ENCODE data around the gene RFX6.

RFX6 gene

DNA sequence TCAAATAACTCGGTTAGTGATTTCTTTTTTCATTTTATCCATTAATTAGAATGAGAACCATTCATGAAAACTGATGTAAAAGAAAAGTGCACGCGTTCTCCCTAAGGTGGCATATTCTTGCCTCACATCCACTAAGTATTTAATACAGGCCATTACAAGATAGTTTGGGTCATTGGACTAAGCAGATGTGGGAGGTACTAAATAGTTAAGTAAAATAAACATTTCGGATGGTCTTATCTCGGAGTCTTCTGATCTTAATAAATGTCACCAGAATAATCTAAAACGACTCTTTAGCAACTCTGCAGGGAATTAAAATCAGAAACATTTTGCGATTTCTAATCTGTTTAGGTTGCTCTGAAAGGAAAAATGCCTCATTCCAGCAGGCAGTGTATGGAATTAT lies 78.7 kb downstream of the RFX6 start:
- H4K20me1 ChIP-seq (ENCODE audit: insufficient read depth) = no peaks in the 10 kb centered on the region
- no peak overlapping the region for H3K4me3 ChIP-seq (IDR thresholded peaks at IDR 0.05; ENCODE audit: insufficient read depth, low read depth, low read length)
- H3K27ac ChIP-seq = no peak overlapping the region
- H3K79me2 ChIP-seq (ENCODE audit: insufficient read depth, low read depth) = no peaks in the 10 kb centered on the region
- no peaks in the 10 kb centered on the region; the same call in 1 of the 2 replicates for H3K27me3 ChIP-seq (ENCODE audit: insufficient read depth, low read depth)
- H3K4me2 ChIP-seq = no peak overlapping the region
- H2AFZ ChIP-seq (ENCODE audit: low read depth) = no peak overlapping the region
- no peaks in the 10 kb centered on the region for H3K36me3 ChIP-seq (ENCODE audit: insufficient read depth)
- TF ChIP-seq, protein P1, sequence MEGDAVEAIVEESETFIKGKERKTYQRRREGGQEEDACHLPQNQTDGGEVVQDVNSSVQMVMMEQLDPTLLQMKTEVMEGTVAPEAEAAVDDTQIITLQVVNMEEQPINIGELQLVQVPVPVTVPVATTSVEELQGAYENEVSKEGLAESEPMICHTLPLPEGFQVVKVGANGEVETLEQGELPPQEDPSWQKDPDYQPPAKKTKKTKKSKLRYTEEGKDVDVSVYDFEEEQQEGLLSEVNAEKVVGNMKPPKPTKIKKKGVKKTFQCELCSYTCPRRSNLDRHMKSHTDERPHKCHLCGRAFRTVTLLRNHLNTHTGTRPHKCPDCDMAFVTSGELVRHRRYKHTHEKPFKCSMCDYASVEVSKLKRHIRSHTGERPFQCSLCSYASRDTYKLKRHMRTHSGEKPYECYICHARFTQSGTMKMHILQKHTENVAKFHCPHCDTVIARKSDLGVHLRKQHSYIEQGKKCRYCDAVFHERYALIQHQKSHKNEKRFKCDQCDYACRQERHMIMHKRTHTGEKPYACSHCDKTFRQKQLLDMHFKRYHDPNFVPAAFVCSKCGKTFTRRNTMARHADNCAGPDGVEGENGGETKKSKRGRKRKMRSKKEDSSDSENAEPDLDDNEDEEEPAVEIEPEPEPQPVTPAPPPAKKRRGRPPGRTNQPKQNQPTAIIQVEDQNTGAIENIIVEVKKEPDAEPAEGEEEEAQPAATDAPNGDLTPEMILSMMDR (conservative IDR thresholded peaks at IDR 0.05; ENCODE audit: low read depth, low read length) = no peak
- no peak overlapping the region for H3K9ac ChIP-seq
- H3K4me1 ChIP-seq (ENCODE audit: low read depth, poor library complexity, severe bottlenecking) = no peaks in the 10 kb centered on the region

DNA sequence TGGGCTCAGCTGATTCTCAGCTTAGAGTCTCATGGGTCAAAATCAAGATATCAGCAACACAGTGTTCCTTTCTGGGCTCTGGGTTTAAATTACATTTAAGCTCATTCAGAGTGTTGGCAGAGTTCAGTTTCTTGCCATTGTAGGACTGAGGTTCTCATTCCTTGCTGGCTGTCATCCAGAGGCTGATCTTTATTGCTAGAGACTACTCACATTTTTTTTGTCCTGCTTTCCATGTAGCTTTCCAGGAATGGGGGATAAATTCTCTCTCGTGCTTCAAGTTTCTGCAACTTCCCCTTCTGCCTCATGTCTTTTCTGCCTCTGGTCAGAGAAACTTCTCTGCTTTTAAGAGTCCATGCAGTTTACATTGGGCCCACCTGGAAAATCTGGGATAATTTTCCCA lies 86.9 kb downstream of the RFX6 start:
- Histone ChIP-seq H3K27ac (no peak overlapping the region), H2AFZ (ENCODE audit: low read depth) (no peak overlapping the region), H3K36me3 (ENCODE audit: insufficient read depth) (no peaks in the 10 kb centered on the region), H3K4me3 (IDR thresholded peaks at IDR 0.05; ENCODE audit: insufficient read depth, low read depth, low read length) (no peak overlapping the region), H3K9ac (no peak overlapping the region), H3K4me1 (ENCODE audit: low read depth, poor library complexity, severe bottlenecking) (no peaks in the 10 kb centered on the region), H3K27me3 (ENCODE audit: insufficient read depth, low read depth) (no peaks in the 10 kb centered on the region), H3K79me2 (ENCODE audit: insufficient read depth, low read depth) (no peaks in the 10 kb centered on the region), H3K4me2 (no peak overlapping the region), H4K20me1 (ENCODE audit: insufficient read depth) (no peaks in the 10 kb centered on the region)
- TF ChIP-seq, protein P1 (conservative IDR thresholded peaks at IDR 0.05; ENCODE audit: low read depth, low read length) = no peak

DNA sequence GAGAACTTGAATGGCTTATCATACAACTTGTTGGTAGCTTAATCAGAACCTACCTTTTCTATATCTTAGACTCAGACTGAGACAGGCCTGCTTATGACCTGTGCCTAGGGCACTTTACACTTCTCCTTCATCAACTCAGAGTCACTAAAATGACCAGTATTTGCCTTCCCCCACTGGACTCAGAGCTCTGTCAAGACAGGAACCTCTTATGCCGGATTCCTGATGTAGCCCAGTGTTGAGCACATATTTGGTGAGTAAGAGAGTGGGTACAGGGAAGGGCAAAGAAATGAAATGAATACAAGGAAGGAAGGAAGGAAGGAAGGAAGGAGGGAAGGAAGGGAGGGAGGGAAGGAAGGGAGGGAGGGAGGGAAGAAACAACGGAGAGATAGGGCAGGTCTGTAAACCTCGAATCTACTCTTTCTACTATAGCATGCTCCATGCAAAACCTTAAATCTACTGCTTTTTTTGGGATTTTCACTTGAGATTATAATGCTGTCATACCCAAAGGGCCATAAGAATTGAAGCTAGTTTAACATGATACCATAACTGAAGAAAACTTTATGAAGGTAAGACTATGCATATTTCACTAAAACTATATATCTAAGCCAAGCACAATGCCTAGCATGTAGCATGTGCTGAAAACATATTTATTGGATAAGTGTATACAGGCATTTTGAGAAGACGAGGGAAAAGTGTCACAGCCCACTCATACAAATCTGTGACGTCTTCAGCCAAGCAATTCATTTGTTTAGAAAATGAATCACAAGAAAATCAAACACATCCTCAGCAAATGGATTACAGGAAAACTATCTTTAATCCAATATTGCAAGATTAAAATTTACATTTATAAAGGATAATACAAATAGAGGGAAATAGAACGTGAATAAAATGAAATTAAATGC lies 89.9 kb downstream of the RFX6 start:
- no peaks in the 10 kb centered on the region for H3K36me3 ChIP-seq (ENCODE audit: insufficient read depth)
- H3K9ac ChIP-seq = no peak overlapping the region
- no peaks in the 10 kb centered on the region for H3K4me1 ChIP-seq (ENCODE audit: low read depth, poor library complexity, severe bottlenecking)
- no peak overlapping the region for H3K4me2 ChIP-seq
- no peaks in the 10 kb centered on the region for H4K20me1 ChIP-seq (ENCODE audit: insufficient read depth)
- H3K79me2 ChIP-seq (ENCODE audit: insufficient read depth, low read depth) = no peaks in the 10 kb centered on the region
- no peaks in the 10 kb centered on the region for H3K27me3 ChIP-seq (ENCODE audit: insufficient read depth, low read depth)
- TF ChIP-seq, protein P1 (conservative IDR thresholded peaks at IDR 0.05; ENCODE audit: low read depth, low read length) = no peak
- H3K4me3 ChIP-seq (IDR thresholded peaks at IDR 0.05; ENCODE audit: insufficient read depth, low read depth, low read length) = no peak overlapping the region
- H3K27ac ChIP-seq = no peak overlapping the region
- H2AFZ ChIP-seq (ENCODE audit: low read depth) = no peak overlapping the region

DNA sequence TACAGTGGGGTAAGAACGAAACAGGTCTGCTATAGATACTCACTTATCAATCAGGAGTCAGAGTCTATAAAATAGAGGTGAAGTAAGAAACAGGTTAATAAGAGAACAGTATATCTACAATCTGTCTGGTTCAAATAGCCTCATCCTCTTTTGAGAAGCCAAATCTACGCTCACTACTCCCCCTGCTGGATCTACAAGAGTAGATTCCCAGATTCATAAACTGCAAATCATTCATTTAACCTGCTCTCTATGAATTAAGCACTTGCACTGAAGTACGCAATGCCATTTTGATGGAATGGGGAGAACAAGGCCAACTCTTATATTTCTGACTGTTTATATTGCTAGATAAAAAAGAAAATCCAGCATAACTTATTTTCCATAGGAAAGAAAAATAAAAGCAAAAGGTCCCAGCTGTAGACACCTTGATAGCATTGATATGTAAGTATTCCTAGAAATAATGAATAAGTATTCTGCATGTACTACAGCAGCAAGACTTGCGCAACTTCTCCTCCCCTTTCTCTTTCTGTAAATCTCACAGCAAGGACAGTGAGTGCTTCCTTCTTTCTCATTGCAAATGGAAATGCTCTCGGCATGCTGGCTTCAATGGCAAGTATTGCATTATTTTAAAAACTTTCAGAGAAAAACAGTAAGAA lies 92.3 kb downstream of the RFX6 start:
- TF ChIP-seq, protein P1 (conservative IDR thresholded peaks at IDR 0.05; ENCODE audit: low read depth, low read length) = peak; percentile 68
- Histone ChIP-seq H4K20me1 (ENCODE audit: insufficient read depth) (no peaks in the 10 kb centered on the region), H3K4me2 (no peak overlapping the region), H3K9ac (no peak overlapping the region), H2AFZ (ENCODE audit: low read depth) (no peak overlapping the region), H3K27me3 (ENCODE audit: insufficient read depth, low read depth) (no peaks in the 10 kb centered on the region), H3K4me3 (IDR thresholded peaks at IDR 0.05; ENCODE audit: insufficient read depth, low read depth, low read length) (no peak overlapping the region), H3K4me1 (ENCODE audit: low read depth, poor library complexity, severe bottlenecking) (no peaks in the 10 kb centered on the region), H3K79me2 (ENCODE audit: insufficient read depth, low read depth) (no peaks in the 10 kb centered on the region), H3K27ac (no peak overlapping the region), H3K36me3 (ENCODE audit: insufficient read depth) (no peaks in the 10 kb centered on the region)

Measured in KMS-11 (cell line).